HG03342 (cell line): ENCODE results near the gene PGP.
"Not testable (repeated sequence)": the region's sequence is repeated elsewhere in the genome, so short reads cannot be mapped to it uniquely, and the experiment has no call there.

Source experiments
- ATAC-seq: cut with Tn5 transposase; IDR thresholded peaks from one replicate; pipeline ENCODE4 v1.9.1; 2021; ENCODE audit warnings: mild to moderate bottlenecking, moderate library complexity; ENCODE audit not compliant: unreplicated experiment

PGP gene

DNA sequence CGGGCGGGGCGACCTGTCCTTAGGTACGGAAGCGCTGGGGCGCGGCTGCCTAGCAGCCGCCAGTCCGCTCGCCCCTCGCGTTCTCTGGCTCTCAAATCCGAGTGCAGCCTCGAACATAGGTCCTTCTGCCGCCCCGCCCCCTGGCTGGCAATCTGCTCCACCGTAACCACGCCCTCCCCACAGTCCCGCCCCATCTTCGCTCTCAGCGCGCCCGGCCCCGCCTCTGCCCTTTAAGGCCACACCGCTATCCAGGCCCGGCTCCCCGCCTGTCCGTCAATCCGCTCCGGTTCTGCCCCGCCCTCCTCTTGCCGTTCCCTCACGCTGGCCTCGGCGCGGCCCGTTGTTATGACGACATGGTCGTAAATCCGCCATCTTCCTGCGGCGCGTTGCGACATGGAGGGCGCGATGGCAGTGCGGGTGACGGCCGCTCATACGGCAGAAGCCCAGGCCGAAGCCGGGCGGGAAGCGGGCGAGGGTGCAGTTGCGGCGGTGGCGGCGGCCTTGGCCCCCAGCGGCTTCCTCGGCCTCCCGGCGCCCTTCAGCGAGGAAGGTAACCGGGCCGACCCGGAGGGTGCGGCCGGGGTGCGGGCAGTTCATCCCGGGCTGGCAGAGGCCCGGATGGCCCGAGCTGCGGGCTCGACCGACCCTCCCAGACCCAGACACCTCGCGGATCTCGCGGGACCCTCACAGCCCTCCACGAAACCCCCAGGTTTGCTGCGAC is 8.7 kb upstream of the PGP start, which contains the start of gene E4F1:
Gene E4F1 (plus strand): TSS at position 371 of the 721 bp plus-strand sequence. CDS start 23 bp downstream, at position 394.
- peak; percentile 92 for ATAC-seq

DNA sequence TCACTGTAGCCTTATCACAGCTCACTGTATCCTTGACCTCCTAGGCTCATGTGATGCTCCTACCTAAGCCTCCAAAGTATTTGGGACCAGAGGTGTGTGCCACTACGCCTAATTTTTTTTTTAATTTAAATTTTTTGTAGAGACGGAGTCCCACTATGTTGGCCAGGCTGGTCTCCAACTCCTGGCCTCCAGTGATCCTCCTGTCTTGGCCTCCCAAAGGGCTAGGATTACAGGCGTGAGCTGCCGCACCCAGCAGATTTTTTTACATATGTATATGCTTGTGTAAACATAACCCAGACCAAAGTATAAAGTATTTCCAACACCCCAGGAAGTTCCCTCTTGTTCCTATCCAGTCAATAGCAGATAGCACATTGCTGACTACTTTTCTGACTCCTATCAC is 1.7 kb upstream of the PGP start:
- no peak for ATAC-seq

DNA sequence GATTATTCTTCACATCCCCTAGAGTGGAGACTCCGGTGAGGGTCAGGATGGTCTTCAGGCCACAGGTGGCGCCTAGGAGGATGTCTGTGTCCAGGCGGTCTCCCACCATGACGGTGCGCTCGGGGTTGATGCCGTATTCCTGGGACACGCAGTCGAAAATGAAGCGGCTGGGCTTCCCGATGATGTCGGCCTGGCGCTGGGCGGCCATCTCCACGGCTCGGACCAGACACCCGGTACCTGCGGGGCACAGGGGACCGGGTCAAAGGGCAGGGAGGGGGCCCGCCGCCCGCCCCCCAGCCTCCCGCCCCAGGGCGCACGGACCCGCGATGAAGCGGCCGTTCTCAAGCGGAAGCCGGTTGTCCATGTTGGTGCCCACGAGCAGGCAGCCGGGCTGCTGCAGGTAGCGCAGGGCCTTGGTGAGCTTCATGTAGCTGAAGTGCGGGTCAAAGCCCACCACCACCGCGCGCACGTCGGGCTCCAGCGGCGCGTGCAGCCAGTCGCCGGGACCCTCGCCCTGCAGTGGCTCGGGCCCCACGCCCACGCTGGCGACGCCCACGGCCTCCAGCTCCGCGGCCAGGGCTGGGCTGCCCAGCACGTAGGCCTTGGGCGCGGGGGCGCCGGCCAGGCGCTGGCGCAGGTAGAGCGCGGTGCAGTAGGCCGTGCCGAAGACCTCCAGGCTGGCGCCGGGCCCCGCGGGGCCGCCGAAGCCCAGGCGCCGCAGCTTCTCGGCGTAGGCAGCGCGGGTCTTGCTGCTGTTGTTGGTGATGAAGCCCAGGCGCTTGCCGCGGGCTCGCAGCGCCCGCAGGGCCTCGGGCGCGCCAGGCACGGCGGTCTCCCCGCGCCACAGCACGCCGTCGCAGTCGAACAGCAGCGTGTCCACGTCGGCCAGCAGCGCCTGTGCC is 572 bp downstream of the PGP start:
- peak; percentile 3 for ATAC-seq

DNA sequence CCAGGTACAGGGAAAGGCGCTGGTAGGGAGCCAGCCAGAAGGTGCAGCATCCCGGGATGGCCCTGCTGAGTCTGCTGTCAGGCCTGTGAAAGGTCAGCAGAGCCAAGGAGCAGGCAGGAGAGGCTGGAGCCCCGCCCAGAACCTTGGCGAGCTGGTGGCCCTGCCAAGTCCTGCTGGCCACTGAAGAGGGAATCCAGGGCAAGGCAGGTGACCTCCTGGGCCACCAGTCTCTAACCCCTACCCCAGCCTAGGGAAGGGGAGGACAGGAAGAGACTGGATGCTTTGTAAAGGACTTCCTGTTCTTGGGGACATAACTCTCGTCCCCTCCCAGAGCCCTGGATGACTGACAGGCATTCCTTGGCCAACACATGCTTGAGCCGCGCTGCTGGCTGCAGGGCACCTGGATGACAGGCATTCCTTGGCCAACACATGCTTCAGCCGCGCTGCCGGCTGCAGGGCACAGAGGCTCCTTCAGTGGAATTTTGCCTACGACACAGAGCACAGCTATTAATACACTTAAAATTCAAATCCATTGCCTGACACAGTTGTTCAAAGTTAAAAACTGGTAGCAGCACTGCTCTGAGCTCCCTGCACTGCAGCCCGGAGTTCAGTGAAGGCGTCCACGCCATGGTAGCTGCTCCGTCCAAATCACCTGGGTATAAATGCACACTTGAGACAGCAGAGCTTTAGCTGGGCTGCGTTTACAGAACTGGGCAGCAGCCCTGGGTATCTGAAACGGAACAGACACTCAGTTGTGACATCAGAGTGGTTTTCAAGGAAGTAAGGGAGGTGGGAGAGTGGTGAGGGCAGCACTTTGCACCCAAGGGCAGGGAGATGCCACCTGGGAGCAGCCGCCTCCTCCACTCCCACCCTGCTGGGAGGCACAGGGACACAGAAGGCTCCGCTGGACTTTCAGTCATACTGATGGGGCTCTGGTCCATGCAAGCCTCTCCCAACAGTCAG is 2.0 kb downstream of the PGP start:
- no peak for ATAC-seq

DNA sequence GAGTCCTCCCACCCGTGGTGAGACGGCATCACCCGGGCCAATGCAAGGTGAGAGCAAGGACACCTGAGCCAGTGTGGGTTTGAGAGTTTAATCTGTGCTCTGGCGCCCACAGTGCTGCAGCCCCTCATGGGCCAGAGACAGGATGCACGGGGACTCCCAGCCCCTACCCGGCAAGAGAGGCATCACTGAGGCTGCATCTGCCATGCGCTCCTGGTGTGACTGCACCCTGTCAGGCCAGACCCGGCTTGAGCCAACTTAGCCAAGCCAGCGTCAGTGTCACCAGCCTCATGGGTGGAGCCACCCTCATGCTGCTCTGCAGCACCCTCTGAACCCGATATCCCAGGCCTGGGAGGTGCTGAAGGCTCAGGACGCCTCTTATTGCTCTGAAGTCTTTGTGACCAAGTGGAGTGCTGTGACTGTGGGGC is 2.7 kb downstream of the PGP start:
- no peak for ATAC-seq

DNA sequence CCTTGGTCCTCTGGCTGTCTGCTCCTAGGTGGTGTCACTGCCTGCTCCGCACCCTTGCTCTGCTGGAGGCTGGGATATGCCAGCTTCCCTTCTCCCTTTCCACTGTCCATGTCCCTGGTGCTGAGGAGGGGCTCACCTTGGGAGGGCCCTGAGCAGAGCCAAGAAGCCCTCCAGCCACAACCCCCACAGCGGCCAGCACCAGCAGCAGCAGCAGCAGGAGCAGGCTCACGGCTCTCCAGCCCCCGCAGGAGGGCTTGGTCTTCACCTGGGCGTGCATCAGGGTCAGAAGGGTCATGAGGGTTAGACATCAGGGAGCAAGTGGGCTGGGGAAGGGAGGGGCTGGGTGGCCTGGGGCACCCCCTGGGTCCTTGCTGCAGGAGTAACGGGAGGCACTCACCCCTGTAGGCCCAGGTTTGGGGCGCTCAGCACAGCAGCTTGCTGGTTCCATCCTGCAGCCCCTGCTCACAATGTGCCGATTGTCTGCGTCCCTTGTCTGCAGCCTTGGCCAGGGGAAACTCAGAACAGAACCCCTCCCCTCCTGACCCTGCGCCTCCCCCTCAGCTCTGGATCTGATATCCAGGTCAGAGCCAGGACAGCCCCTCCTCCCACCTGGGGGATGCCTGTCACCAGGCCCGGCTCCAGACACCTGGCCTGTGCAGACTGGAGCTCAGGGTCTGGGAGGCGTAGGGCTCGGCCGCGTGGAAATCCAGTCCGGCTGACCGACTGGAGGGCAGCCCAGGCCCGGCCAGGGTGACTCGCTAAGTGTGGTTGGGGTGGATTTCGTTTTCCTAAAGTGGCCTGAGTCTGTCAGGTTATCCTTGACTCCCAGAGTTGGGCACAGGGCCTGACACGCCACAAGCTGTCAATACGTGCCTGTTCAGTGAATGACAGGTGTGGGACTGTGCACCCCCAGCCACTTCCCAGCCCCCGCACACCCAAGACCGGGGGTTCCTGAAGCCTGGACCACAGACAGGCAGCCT is 4.0 kb downstream of the PGP start, which contains the start of gene BRICD5:
Gene BRICD5 (minus strand): TSS at position 478 of the 980 bp plus-strand sequence. CDS start 30 bp downstream, at position 448.
- no peak for ATAC-seq

GRCh38 chr16:2210009-2210332 is 4.7 kb downstream of the PGP start:
- no peak for ATAC-seq

GRCh38 chr16:2209258-2210008 is 5.2 kb downstream of the PGP start:
- ATAC-seq, result no peak

DNA sequence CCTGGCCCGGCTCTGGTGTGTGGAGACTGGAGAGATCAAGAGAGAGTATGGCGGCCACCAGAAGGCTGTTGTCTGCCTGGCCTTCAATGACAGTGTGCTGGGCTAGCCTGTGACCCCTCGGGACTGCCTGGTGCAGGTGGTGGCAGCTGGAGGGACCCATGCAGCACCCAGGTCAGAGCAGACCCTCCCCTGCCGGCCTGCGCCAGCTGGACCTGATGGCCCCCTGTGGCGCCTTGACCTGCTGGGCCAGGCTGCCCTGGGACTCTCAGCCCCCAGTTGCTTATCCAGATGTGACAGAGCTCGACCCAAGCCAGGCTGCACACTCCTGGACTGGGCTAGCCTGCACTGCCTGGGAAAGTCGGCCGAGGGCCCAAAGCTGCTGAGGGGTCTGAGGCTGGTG is 5.9 kb downstream of the PGP start:
- no peak for ATAC-seq

- no peak for ATAC-seq
These were observed 6.3 kb downstream of the PGP start for GRCh38 chr16:2208308-2208707.

GRCh38 chr16:2207872-2208271 is 6.8 kb downstream of the PGP start:
- no peak for ATAC-seq

DNA sequence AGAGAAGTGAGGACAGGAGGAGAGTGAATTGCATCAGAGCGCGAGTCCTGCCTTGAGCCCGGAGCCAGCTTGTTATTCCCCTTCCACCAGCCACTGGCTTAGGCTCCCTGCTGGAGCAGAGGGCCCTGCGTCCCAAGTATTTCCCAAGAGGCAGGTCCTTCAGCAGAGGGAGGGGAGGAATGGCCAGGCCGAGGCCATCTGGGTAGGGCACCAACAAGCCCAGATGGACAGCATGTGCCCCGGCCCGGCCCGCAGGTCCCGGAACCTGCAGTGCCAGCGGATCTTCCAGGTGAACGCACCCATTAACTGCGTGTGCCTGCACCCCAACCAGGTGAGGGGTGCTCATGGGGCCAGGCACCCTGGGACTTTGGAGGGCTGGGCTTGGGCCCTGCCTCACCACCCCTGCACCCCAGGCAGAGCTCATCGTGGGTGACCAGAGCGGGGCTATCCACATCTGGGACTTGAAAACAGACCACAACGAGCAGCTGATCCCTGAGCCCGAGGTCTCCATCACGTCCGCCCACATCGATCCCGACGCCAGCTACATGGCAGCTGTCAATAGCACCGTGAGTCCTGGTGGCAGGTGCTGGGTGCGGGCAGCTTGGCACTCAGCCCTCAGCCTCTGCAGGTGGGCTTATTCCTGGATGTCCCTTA is 7.7 kb downstream of the PGP start:
- no peak for ATAC-seq

- ATAC-seq, result no peak
These were observed 8.2 kb downstream of the PGP start for GRCh38 chr16:2206420-2206779.

DNA sequence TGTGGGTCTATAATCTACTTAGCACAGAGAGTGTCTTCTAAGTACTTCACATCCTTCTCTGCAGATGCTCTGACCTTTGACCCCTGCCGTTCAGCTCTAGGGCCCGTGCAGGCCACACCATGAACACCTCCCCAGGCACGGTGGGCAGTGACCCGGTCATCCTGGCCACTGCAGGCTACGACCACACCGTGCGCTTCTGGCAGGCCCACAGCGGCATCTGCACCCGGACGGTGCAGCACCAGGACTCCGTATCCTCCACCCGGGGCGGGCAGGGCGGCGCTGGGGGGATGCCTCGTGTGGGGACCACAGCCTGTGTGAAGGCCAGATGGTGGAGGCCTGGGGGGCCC is 8.7 kb downstream of the PGP start:
- no peak for ATAC-seq

GRCh38 chr16:2205104-2205966 is 9.3 kb downstream of the PGP start, which contains the start of gene MLST8:
MLST8 (plus strand) TSS chr16:2205454; CDS start chr16:2206086, 632 bp downstream.
- ATAC-seq, result peak; percentile 71

GRCh38 chr16:2204416-2205103 is 10.1 kb downstream of the PGP start:
- ATAC-seq, result no peak

DNA sequence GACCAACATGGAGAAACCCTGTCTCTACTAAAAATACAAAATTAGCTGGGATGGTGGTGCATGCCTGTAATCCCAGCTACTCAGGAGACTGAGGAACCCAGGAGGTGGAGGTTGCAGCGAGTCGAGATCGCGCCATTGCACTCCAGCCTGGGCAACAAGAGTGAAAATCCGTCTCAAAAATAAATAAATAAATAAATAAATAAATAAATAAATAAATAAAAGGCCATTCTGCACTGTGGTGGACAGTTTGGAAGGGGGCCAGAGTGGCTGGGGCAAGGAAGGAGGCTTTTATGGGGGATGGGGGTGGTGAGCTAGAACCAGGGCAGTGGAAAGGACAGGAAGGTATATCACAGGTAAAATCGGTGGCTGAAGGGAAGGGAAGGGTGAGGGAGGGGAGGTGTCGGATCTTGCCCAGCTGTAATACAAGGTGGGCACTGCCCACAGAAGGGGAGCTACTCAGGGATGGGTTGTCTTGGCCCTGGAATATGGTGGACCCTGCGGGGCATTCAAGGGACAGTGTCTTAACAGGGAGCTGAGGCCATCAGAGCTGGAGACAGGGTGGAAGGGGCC is 11.4 kb downstream of the PGP start:
- ATAC-seq, result not testable (repeated sequence)
